HG03432 (cell line): Measurements from ENCODE around the gene RPL14.

Experiments used
- ATAC-seq: cut with Tn5 transposase; IDR thresholded peaks from one replicate; pipeline ENCODE4 v1.9.1; 2021; ENCODE audit warnings: mild to moderate bottlenecking, moderate library complexity; ENCODE audit not compliant: unreplicated experiment

Gene RPL14

DNA sequence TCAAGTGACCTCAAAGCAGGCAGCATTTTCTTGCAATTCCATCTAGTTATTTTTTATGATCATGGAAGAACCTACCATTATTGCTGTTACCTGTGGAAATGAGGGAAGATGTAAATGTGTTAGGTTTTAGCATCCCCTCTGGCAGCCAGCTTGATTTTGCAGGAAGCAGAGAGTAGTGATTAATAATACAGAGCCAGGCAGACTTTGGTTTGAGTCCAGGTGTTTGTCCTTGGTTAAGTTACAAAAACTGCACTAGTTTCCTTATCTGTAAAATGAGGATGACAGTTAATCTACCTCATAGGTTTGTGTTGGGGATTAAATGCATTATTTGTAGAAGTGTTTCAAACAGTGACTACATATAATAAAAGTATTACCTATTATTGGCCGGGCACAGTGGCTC lies 60.9 kb downstream of the RPL14 start:
- ATAC-seq = no peak
